HEK293 (cell line): Measurements from ENCODE around the gene SELENBP1.

Source experiments
- ATF2 ChIP-seq: fragments of 450-650 bp; formaldehyde crosslinking; IDR thresholded peaks from 2 replicates; pipeline ENCODE4 v1.5.1; 2016; ENCODE audit warnings: missing biosample characterization, missing genetic modification characterization, low read depth
- EGR2 ChIP-seq: fragments of 450-650 bp; formaldehyde crosslinking; IDR thresholded peaks from 2 replicates; pipeline ENCODE4 v1.5.1; 2016; ENCODE audit warnings: low read depth, missing biosample characterization, missing genetic modification characterization
- GLI2 ChIP-seq: fragments of 450-650 bp; formaldehyde crosslinking; IDR thresholded peaks from 2 replicates; pipeline ENCODE4; 2017; ENCODE audit warnings: missing biosample characterization, missing genetic modification characterization, low read depth, borderline replicate concordance
- HOXA7 ChIP-seq: sonication (generic); formaldehyde crosslinking; IDR thresholded peaks from 2 replicates; pipeline ENCODE4 v1.8.1; 2022; ENCODE audit warnings: missing genetic modification reagents, borderline replicate concordance
- INSM2 ChIP-seq: fragments of 450-650 bp; formaldehyde crosslinking; IDR thresholded peaks from 2 replicates; pipeline ENCODE4 v1.5.1; 2016; ENCODE audit warnings: missing biosample characterization, missing genetic modification characterization
- KLF10 ChIP-seq: fragments of 450-650 bp; IDR thresholded peaks from 2 replicates; pipeline ENCODE4 v1.5.1; 2018; ENCODE audit warnings: missing biosample characterization, mild to moderate bottlenecking, missing genetic modification characterization
- OVOL3 ChIP-seq: fragments of 450-650 bp; formaldehyde crosslinking; IDR thresholded peaks from 2 replicates; pipeline ENCODE4 v1.5.1; 2016; ENCODE audit warnings: missing biosample characterization, missing genetic modification characterization
- REPIN1 ChIP-seq: fragments of 450-650 bp; formaldehyde crosslinking; IDR thresholded peaks from 2 replicates; pipeline ENCODE4 v1.5.1; 2017; ENCODE audit warnings: missing biosample characterization, missing genetic modification characterization, low read depth
- REST ChIP-seq: fragments of 450-650 bp; formaldehyde crosslinking; IDR thresholded peaks from 2 replicates; pipeline ENCODE4 v1.5.1; 2016; ENCODE audit warnings: missing biosample characterization, missing genetic modification characterization
- ZBTB21 ChIP-seq: fragments of 450-650 bp; formaldehyde crosslinking; IDR thresholded peaks from 2 replicates; pipeline ENCODE4 v1.5.1; 2017; ENCODE audit warnings: missing biosample characterization, missing genetic modification characterization
- ZEB2 ChIP-seq: fragments of 450-650 bp; formaldehyde crosslinking; IDR thresholded peaks from 2 replicates; pipeline ENCODE4 v1.5.1; 2016; ENCODE audit warnings: missing biosample characterization, missing genetic modification characterization
- ZFHX2 ChIP-seq: fragments of 450-650 bp; formaldehyde crosslinking; conservative IDR thresholded peaks from 2 replicates; pipeline ENCODE4 v1.5.1; 2016; ENCODE audit warnings: missing biosample characterization, missing genetic modification characterization
- ZFP69B ChIP-seq: fragments of 450-650 bp; formaldehyde crosslinking; IDR thresholded peaks from 2 replicates; pipeline ENCODE4 v1.5.1; 2016; ENCODE audit warnings: missing biosample characterization, missing genetic modification characterization
- ZIC2 ChIP-seq: fragments of 450-650 bp; formaldehyde crosslinking; IDR thresholded peaks from 2 replicates; pipeline ENCODE4 v1.5.1; 2016; ENCODE audit warnings: missing biosample characterization, missing genetic modification characterization
- ZNF133 ChIP-seq: fragments of 450-650 bp; formaldehyde crosslinking; IDR thresholded peaks from 2 replicates; pipeline ENCODE4 v1.5.1; 2016; ENCODE audit warnings: missing biosample characterization, missing genetic modification characterization
- ZNF184 ChIP-seq: fragments of 450-650 bp; IDR thresholded peaks from 2 replicates; pipeline ENCODE4 v1.5.1; 2018; ENCODE audit warnings: missing biosample characterization, mild to moderate bottlenecking, missing genetic modification characterization
- ZNF274 ChIP-seq, 2 experiments: fragments of 200-500 bp in 1 of 2; fragments of 450-650 bp in 1 of 2; sonication (Bioruptor generic) in 1 of 2; formaldehyde crosslinking in 1 of 2; IDR thresholded peaks; 2 replicates each; pipeline versions ENCODE4 v1.5.1 to v1.6.1; 2014 to 2016; ENCODE audit warnings: borderline replicate concordance in 1 of 2, inconsistent platforms in 1 of 2, low read length in 1 of 2, missing biosample characterization in 1 of 2, missing genetic modification characterization in 1 of 2
- ZNF341 ChIP-seq: fragments of 450-650 bp; formaldehyde crosslinking; IDR thresholded peaks from 2 replicates; pipeline ENCODE4; 2016; ENCODE audit warnings: low read depth, missing biosample characterization, missing genetic modification characterization
- ZNF366 ChIP-seq: fragments of 450-650 bp; formaldehyde crosslinking; conservative IDR thresholded peaks from 2 replicates; pipeline ENCODE4 v1.5.1; 2016; ENCODE audit warnings: missing biosample characterization, missing genetic modification characterization
- ZNF394 ChIP-seq: fragments of 450-650 bp; formaldehyde crosslinking; IDR thresholded peaks from 2 replicates; pipeline ENCODE4 v1.5.1; 2016; ENCODE audit warnings: missing biosample characterization, missing genetic modification characterization, mild to moderate bottlenecking, moderate library complexity, borderline replicate concordance
- ZNF404 ChIP-seq: fragments of 450-650 bp; formaldehyde crosslinking; IDR thresholded peaks from 2 replicates; pipeline ENCODE4 v1.5.1; 2017; ENCODE audit warnings: missing biosample characterization, missing genetic modification characterization
- ZNF423 ChIP-seq: fragments of 450-650 bp; formaldehyde crosslinking; IDR thresholded peaks from 2 replicates; pipeline ENCODE4 v1.5.1; 2016; ENCODE audit warnings: missing biosample characterization, missing genetic modification characterization
- ZNF513 ChIP-seq: fragments of 450-650 bp; IDR thresholded peaks from 2 replicates; pipeline ENCODE4 v1.5.1; 2018; ENCODE audit warnings: missing biosample characterization, missing genetic modification characterization
- ZNF529 ChIP-seq: fragments of 450-650 bp; formaldehyde crosslinking; IDR thresholded peaks from 2 replicates; pipeline ENCODE4 v1.5.1; 2017; ENCODE audit warnings: missing genetic modification characterization, missing biosample characterization; ENCODE audit not compliant: insufficient replicate concordance
- ZNF558 ChIP-seq: fragments of 450-650 bp; formaldehyde crosslinking; IDR thresholded peaks from 2 replicates; pipeline ENCODE4 v1.5.1; 2016; ENCODE audit warnings: missing biosample characterization, missing genetic modification characterization
- ZNF571 ChIP-seq: fragments of 450-650 bp; formaldehyde crosslinking; IDR thresholded peaks from 2 replicates; pipeline ENCODE4 v1.5.0; 2017; ENCODE audit warnings: missing biosample characterization, missing genetic modification characterization
- ZNF580 ChIP-seq: fragments of 450-650 bp; formaldehyde crosslinking; IDR thresholded peaks from 2 replicates; pipeline ENCODE4 v1.5.1; 2016; ENCODE audit warnings: missing biosample characterization, missing genetic modification characterization
- ZNF624 ChIP-seq: fragments of 450-650 bp; formaldehyde crosslinking; IDR thresholded peaks from 2 replicates; pipeline ENCODE4 v1.5.1; 2017; ENCODE audit warnings: missing biosample characterization, missing genetic modification characterization
- ZNF776 ChIP-seq: fragments of 450-650 bp; formaldehyde crosslinking; IDR thresholded peaks from 2 replicates; pipeline ENCODE4 v1.5.0; 2017; ENCODE audit warnings: missing biosample characterization, missing genetic modification characterization, borderline replicate concordance
- ZSCAN4 ChIP-seq: fragments of 450-650 bp; formaldehyde crosslinking; IDR thresholded peaks from 2 replicates; pipeline ENCODE4 v1.5.1; 2017; ENCODE audit warnings: missing biosample characterization, missing genetic modification characterization

The SELENBP1 gene

GRCh38 chr1:151346769-151347522, 25.6 kb downstream of the SELENBP1 start, which contains the start of gene RFX5 (continued):
- peak; percentile 59 for TF ChIP-seq ZNF580 (tag by site-specific recombination)
- TF ChIP-seq ZNF366 (tag by site-specific recombination), result peak; percentile 81
- TF ChIP-seq ZSCAN4 (tag by site-specific recombination), result no peak
- TF ChIP-seq GLI2, result no peak
- TF ChIP-seq INSM2, result 0 out of 2 replicates have a peak, but pooled peaks have one; percentile 50
- 0 out of 2 replicates have a peak, but pooled peaks have one; percentile 30 for TF ChIP-seq ZNF558 (tag by site-specific recombination)
- peak; percentile 93 for TF ChIP-seq EGR2
- no peak for TF ChIP-seq ZNF274 (IDR thresholded peaks at IDR 0.05; ENCODE audit: low read length)
- no peak for TF ChIP-seq ZNF274 (tag by site-specific recombination; IDR thresholded peaks at IDR 0.05; ENCODE audit: borderline replicate concordance)
- no peak for TF ChIP-seq ZNF529
- TF ChIP-seq KLF10 (tag by site-specific recombination), result peak; percentile 83
- TF ChIP-seq REST, result no peak
- TF ChIP-seq ZFHX2 (tag by site-specific recombination), result peak; percentile 89
- no peak for TF ChIP-seq ZNF776 (tag by site-specific recombination)
- TF ChIP-seq OVOL3 (tag by site-specific recombination), result no peak
- TF ChIP-seq ZIC2 (tag by site-specific recombination), result peak; percentile 60
- no peak for TF ChIP-seq ZNF624 (tag by site-specific recombination)
- TF ChIP-seq ZNF571 (tag by site-specific recombination), result no peak
- peak; percentile 95 for TF ChIP-seq ATF2 (tag by site-specific recombination)
- TF ChIP-seq ZNF341 (tag by site-specific recombination), result peak; percentile 94
- TF ChIP-seq ZNF423, result no peak
- peak; percentile 31; the same call in 1 of the 2 replicates for TF ChIP-seq ZFP69B (tag by site-specific recombination)
- no peak for TF ChIP-seq HOXA7 (CRISPR knock-in tag)
- no peak for TF ChIP-seq ZNF133 (tag by site-specific recombination)
- no peak for TF ChIP-seq ZNF513 (tag by site-specific recombination)
- TF ChIP-seq REPIN1, result no peak
- no peak for TF ChIP-seq ZNF184
- TF ChIP-seq ZBTB21, result peak; percentile 91
- TF ChIP-seq ZNF404, result no peak
- TF ChIP-seq ZNF394 (tag by site-specific recombination), result peak; percentile 68; the same call in 1 of the 2 replicates
- TF ChIP-seq ZEB2 (tag by site-specific recombination), result peak; percentile 85
